Mesenchymal stem cell (in vitro differentiated cells and primary cell): Measurements from ENCODE around the gene USP24.

Experiments used
- DNase-seq: peaks from one replicate; pipeline ENCODE4 v3.0.0-alpha.2; 2013
- H2AFZ ChIP-seq: one replicate; pipeline ENCODE4 v1.6.1; 2013; ENCODE audit warnings: low read depth, mild to moderate bottlenecking, control low read depth, inconsistent platforms, low read length, moderate library complexity
- H2AK5ac ChIP-seq: 2 replicates; pipeline ENCODE4 v1.6.1; 2013; ENCODE audit warnings: low read length, moderate library complexity, mild to moderate bottlenecking, inconsistent platforms; ENCODE audit not compliant: severe bottlenecking
- H2BK120ac ChIP-seq: one replicate; pipeline ENCODE4 v1.6.1; 2013; ENCODE audit warnings: low read depth, mild to moderate bottlenecking, inconsistent platforms, low read length, moderate library complexity
- H2BK12ac ChIP-seq, 2 experiments: one replicate each; pipeline ENCODE4 v1.6.1; 2013; ENCODE audit warnings: inconsistent platforms in 2 of 2, low read length in 2 of 2, mild to moderate bottlenecking in 2 of 2, moderate library complexity in 2 of 2, control low read depth in 1 of 2
- H2BK15ac ChIP-seq: one replicate; pipeline ENCODE4 v1.6.1; 2013; ENCODE audit warnings: mild to moderate bottlenecking, low read depth, inconsistent platforms; ENCODE audit not compliant: poor library complexity, severe bottlenecking
- H2BK5ac ChIP-seq: 2 replicates; pipeline ENCODE4 v1.6.1; 2013; ENCODE audit warnings: low read depth, mild to moderate bottlenecking, low read length, control low read depth, inconsistent platforms; ENCODE audit not compliant: poor library complexity, severe bottlenecking
- H3K14ac ChIP-seq, 2 experiments: one replicate each; pipeline ENCODE4 v1.6.1; 2013; ENCODE audit warnings: inconsistent platforms in 2 of 2, low read length in 2 of 2, control low read depth in 1 of 2, mild to moderate bottlenecking in 1 of 2, moderate library complexity in 1 of 2
- H3K18ac ChIP-seq, 2 experiments: one replicate each; pipeline ENCODE4 v1.6.1; 2013; ENCODE audit warnings: inconsistent platforms in 2 of 2, low read length in 2 of 2, control low read depth in 1 of 2, low read depth in 1 of 2, mild to moderate bottlenecking in 1 of 2
- H3K23ac ChIP-seq, 2 experiments: one replicate each; pipeline ENCODE4 v1.6.1; 2013; ENCODE audit warnings: inconsistent platforms in 2 of 2, low read length in 2 of 2, mild to moderate bottlenecking in 2 of 2, moderate library complexity in 2 of 2, control low read depth in 1 of 2
- H3K27ac ChIP-seq: 2 replicates; pipeline ENCODE4 v1.5.1; 2013; ENCODE audit warnings: mild to moderate bottlenecking, moderate library complexity, low read length, control low read depth, inconsistent platforms; ENCODE audit not compliant: poor library complexity, severe bottlenecking
- H3K27me3 ChIP-seq, 2 experiments: 2 replicates each; pipeline versions ENCODE4 v1.6.1 to v1.7.0; 2013; ENCODE audit warnings: low read length in 2 of 2, mild to moderate bottlenecking in 2 of 2, moderate library complexity in 2 of 2, control low read depth in 1 of 2, inconsistent platforms in 1 of 2; ENCODE audit not compliant: control insufficient read depth in 1 of 2, insufficient read depth in 1 of 2
- H3K36me3 ChIP-seq, 2 experiments: 2 replicates each; pipeline versions ENCODE4 v1.6.1 to v1.7.0; 2013; ENCODE audit warnings: low read length in 2 of 2, control low read depth in 1 of 2, inconsistent platforms in 1 of 2, low read depth in 1 of 2, mild to moderate bottlenecking in 1 of 2; ENCODE audit not compliant: insufficient read depth in 2 of 2, control insufficient read depth in 1 of 2
- H3K4ac ChIP-seq, 2 experiments: one replicate each; pipeline ENCODE4 v1.6.1; 2013; ENCODE audit warnings: inconsistent platforms in 2 of 2, low read length in 2 of 2, mild to moderate bottlenecking in 2 of 2, moderate library complexity in 2 of 2, control low read depth in 1 of 2, low read depth in 1 of 2
- H3K4me1 ChIP-seq: 2 replicates; pipeline ENCODE4 v1.6.1; 2013; ENCODE audit warnings: low read depth, low read length, control low read depth; ENCODE audit not compliant: control insufficient read depth, insufficient read depth
- H3K4me2 ChIP-seq: 2 replicates; pipeline ENCODE4 v1.6.1; 2013; ENCODE audit warnings: low read length, mild to moderate bottlenecking, inconsistent platforms; ENCODE audit not compliant: poor library complexity, severe bottlenecking
- H3K4me3 ChIP-seq, 2 experiments: 2 replicates each; pipeline versions ENCODE4 v1.5.1 to v1.7.0; 2013; ENCODE audit warnings: low read length in 2 of 2, mild to moderate bottlenecking in 2 of 2, control low read depth in 1 of 2, low read depth in 1 of 2; ENCODE audit not compliant: insufficient read depth in 1 of 2
- H3K79me1 ChIP-seq: replicated peaks from 2 replicates; pipeline ENCODE4 v1.6.1; 2013; ENCODE audit warnings: mild to moderate bottlenecking, control low read depth, low read length, inconsistent platforms; ENCODE audit not compliant: poor library complexity, severe bottlenecking
- H3K9ac ChIP-seq: 2 replicates; pipeline ENCODE4 v1.7.0; 2013; ENCODE audit warnings: mild to moderate bottlenecking, low read length, moderate library complexity
- H3K9me3 ChIP-seq: 2 replicates; pipeline ENCODE4 v1.7.0; 2013; ENCODE audit warnings: mild to moderate bottlenecking, low read length; ENCODE audit not compliant: control insufficient read depth
- H4K8ac ChIP-seq: one replicate; pipeline ENCODE4 v1.6.1; 2013; ENCODE audit warnings: inconsistent platforms, mild to moderate bottlenecking, low read length, moderate library complexity
- H4K91ac ChIP-seq: one replicate; pipeline ENCODE4 v1.6.1; 2013; ENCODE audit warnings: mild to moderate bottlenecking, low read length, inconsistent platforms
- WGBS: methylation state at CpG from one replicate; pipeline ENCODE4 v1.1.7; 2013; ENCODE audit warnings: mixed read lengths; 5-methylcytosine and 5-hydroxymethylcytosine counted together

USP24 gene

GRCh38 chr1:55143684-55144083 is 71.5 kb downstream of the USP24 start:
- WGBS: 92% methylated on average over 3 of the region's 3 CpGs
- Histone ChIP-seq H3K36me3 (peaks cover 4 to 94% of the 10 kb centered on the region in 2 experiments), H3K14ac (no peak overlapping the region), H2AFZ (no peak overlapping the region), H3K79me1 (peaks cover 2% of the 10 kb centered on the region), H2BK5ac (no peak overlapping the region), H2BK12ac (no peak overlapping the region), H3K9ac (no peak overlapping the region), H3K9me3 (no peaks in the 10 kb centered on the region), H3K4ac (no peak overlapping the region), H2BK120ac (no peak overlapping the region), H3K23ac (no peak overlapping the region), H3K4me2 (no peak overlapping the region), H3K18ac (no peak overlapping the region), H4K8ac (no peak overlapping the region), H3K27me3 (no peaks in the 10 kb centered on the region), H2AK5ac (no peak overlapping the region), H3K4me3 (no peak overlapping the region), H4K91ac (no peak overlapping the region), H2BK15ac (no peak overlapping the region), H3K4me1 (no peaks in the 10 kb centered on the region), H3K27ac (no peak overlapping the region)
- no peak for DNase-seq

DNA sequence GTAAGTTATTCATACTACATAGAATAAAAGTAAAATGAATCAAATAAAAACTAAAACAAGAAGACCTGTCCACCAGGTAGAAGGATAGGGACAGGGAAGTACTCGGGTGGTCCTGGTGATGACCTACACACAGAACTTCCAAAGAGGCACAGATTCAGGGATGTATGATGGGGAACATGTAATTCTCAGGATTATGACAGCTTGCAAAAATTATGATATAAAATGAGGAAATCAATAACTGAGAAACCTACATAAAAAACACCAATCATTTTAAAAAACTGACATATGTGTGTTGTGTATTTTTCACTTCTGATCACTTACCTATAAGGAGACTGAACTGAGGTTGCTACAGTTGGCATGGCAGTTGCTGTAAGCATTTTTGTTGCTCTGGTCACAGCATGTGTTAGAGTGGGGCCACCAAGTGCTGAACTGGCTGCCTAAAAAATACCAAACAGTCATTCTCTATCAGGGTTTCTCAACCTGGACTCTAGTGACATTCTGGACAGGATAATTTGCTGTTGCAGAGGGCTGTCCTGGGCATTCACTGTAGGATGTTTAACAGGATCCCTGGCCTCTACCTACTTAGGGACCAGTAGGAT is 73.8 kb downstream of the USP24 start:
- Histone ChIP-seq H3K4me3 (no peak overlapping the region), H3K27ac (no peak overlapping the region), H3K9ac (peak overlapping the region; percentile 59), H3K4me2 (no peak overlapping the region), H3K27me3 (no peaks in the 10 kb centered on the region), H2AFZ (no peak overlapping the region), H2BK12ac (no peak overlapping the region), H3K18ac (no peak overlapping the region), H4K8ac (no peak overlapping the region), H3K4me1 (no peaks in the 10 kb centered on the region), H2BK15ac (no peak overlapping the region), H3K4ac (no peak overlapping the region), H2BK120ac (no peak overlapping the region), H3K23ac (no peak overlapping the region), H2BK5ac (no peak overlapping the region), H4K91ac (no peak overlapping the region), H3K79me1 (peaks cover 3% of the 10 kb centered on the region), H3K14ac (no peak overlapping the region), H2AK5ac (no peak overlapping the region), H3K36me3 (peaks cover 8 to 95% of the 10 kb centered on the region in 2 experiments), H3K9me3 (no peaks in the 10 kb centered on the region)
- WGBS: no CpG with 5 or more reads among the region's 1 CpG
- no peak for DNase-seq

DNA sequence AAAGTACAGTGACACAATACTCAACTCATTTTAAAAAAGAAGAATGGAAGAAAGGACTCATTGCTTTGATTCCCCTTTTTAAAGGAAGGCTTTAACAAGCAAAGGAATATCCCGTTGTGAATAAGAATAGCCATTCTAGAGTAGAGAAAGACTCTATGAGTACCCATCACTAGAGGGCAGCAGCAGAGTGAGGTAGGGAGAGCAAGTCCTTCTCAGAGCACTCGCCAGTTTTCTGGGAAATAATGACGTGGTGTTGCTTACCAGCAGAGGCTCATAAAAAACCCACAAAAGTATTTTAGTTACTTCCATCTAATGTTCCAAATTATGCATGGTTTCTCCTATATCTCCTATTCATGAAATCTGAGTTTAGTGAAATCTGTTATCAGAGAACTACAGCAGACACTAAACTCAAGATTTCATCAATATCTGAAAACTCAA is 74.6 kb downstream of the USP24 start:
- Histone ChIP-seq H2BK5ac (no peak overlapping the region), H2BK120ac (no peak overlapping the region), H2AK5ac (no peak overlapping the region), H3K14ac (no peak overlapping the region), H4K91ac (no peak overlapping the region), H3K4me2 (no peak overlapping the region), H3K36me3 (peaks cover 12 to 95% of the 10 kb centered on the region in 2 experiments), H3K27ac (no peak overlapping the region), H3K23ac (no peak overlapping the region), H3K18ac (no peak overlapping the region), H3K4me3 (no peak overlapping the region), H2BK12ac (no peak overlapping the region), H3K9ac (peak overlapping the region; percentile 59), H4K8ac (no peak overlapping the region), H2AFZ (no peak overlapping the region), H3K9me3 (no peaks in the 10 kb centered on the region), H2BK15ac (no peak overlapping the region), H3K79me1 (peaks cover 5% of the 10 kb centered on the region), H3K4me1 (no peaks in the 10 kb centered on the region), H3K27me3 (no peaks in the 10 kb centered on the region), H3K4ac (no peak overlapping the region)
- peak; percentile 89 for DNase-seq
- 10% methylated on average over 1 of the region's 3 CpGs for WGBS

GRCh38 chr1:55140137-55140536 is 75.0 kb downstream of the USP24 start:
- no peaks in the 10 kb centered on the region for H3K27me3 ChIP-seq
- H3K9me3 ChIP-seq: no peaks in the 10 kb centered on the region
- peaks cover 5% of the 10 kb centered on the region for H3K79me1 ChIP-seq
- H2BK5ac ChIP-seq: no peak overlapping the region
- peaks cover 12 to 95% of the 10 kb centered on the region in 2 experiments for H3K36me3 ChIP-seq
- no peak overlapping the region for H2AK5ac ChIP-seq
- no peak overlapping the region for H2BK12ac ChIP-seq
- no peak overlapping the region for H2BK120ac ChIP-seq
- H3K23ac ChIP-seq: no peak overlapping the region
- no CpG with 5 or more reads among the region's 2 CpGs for WGBS
- no peak overlapping the region for H4K8ac ChIP-seq
- no peak overlapping the region for H2AFZ ChIP-seq
- H3K18ac ChIP-seq: no peak overlapping the region
- H3K4me2 ChIP-seq: no peak overlapping the region
- no peak overlapping the region for H3K4ac ChIP-seq
- no peak overlapping the region for H3K27ac ChIP-seq
- H3K14ac ChIP-seq: no peak overlapping the region
- H4K91ac ChIP-seq: no peak overlapping the region
- no peak overlapping the region for H2BK15ac ChIP-seq
- peak overlapping the region; percentile 43 for H3K9ac ChIP-seq
- no peaks in the 10 kb centered on the region for H3K4me1 ChIP-seq
- no peak for DNase-seq
- no peak overlapping the region for H3K4me3 ChIP-seq
